Measurements from ENCODE around the gene RHEBL1. TPM values are rescaled to one million over a fixed set of nuclear protein-coding genes. Genes with fewer than 3 reads are reported as not detected.

The RHEBL1 gene
- total and polyA plus RNA-seq, 2 of the 8 experiments (the other 6 are each of a cell fraction or from before 2014, with no cell fraction given): 7.5 to 9.4 TPM

DNA sequence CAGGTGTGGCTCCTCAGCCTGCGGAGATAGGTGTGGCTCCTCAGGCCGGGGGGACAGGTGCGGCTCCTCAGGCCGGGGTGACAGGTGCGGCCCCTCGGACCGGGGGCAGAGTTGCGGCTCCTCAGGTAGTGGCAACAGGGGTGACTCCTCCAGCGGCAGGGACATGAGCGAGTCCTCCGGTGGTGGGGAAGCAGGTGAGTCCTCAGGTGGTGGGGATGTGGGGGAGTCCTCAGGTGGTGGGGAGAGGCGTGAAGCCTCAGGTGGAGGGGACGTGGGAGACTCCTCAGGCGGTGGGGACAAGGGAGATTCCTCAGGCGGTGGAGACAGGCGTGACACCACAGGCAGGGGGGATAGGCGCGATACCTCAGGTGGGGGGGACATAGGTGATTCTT lies 18.4 kb downstream of the RHEBL1 start:
- Histone ChIP-seq H2BK120ac (replicated peaks; ENCODE audit: low read depth, low read length) (no peak overlapping the region), H3K14ac (ENCODE audit: insufficient read length) (no peak overlapping the region), H3K18ac (ENCODE audit: extremely low read depth, low read length) (no peak overlapping the region), H2BK20ac (ENCODE audit: low read length) (no peak overlapping the region), H4K91ac (replicated peaks; ENCODE audit: insufficient read length, low read length) (no peak overlapping the region), H3K56ac (replicated peaks; ENCODE audit: insufficient read length, low read depth, low read length) (no peak overlapping the region), H2AK5ac (ENCODE audit: low read depth, low read length) (no peak overlapping the region), H3K4ac (replicated peaks; ENCODE audit: insufficient read length, low read depth, low read length) (no peak overlapping the region), H3K36me3 (ENCODE audit: control insufficient read depth in 2 of 4, insufficient read depth in 4 of 4, low read length in 3 of 4) (peaks cover 48 to 85% (median 78%) of the 10 kb centered on the region in 4 experiments), H3K4me2 (ENCODE audit: insufficient read depth in 1 of 2, low read depth in 2 of 2, low read length in 2 of 2) (no peak overlapping the region), H4K20me1 (replicated peaks in 1 of 2; ENCODE audit: control insufficient read depth in 1 of 2, insufficient read depth in 2 of 2, low read length in 2 of 2) (peaks cover 23 to 54% of the 10 kb centered on the region in 2 experiments), H3K4me1 (replicated peaks in 1 of 4; ENCODE audit: control insufficient read depth in 3 of 4, insufficient read depth in 4 of 4, low read length in 3 of 4) (peaks cover 0 to 9% (median 0%) of the 10 kb centered on the region in 4 experiments; a peak in 4 of 7 replicates), H2BK12ac (ENCODE audit: low read depth, low read length) (no peak overlapping the region), H2AFZ (ENCODE audit: low read length) (no peak overlapping the region), H3K79me1 (ENCODE audit: low read depth, low read length) (peaks cover 15% of the 10 kb centered on the region), H3K9ac (replicated peaks in 1 of 4; ENCODE audit: extremely low read depth in 1 of 4, low read depth in 3 of 4, low read length in 3 of 4) (no peak overlapping the region), H2BK15ac (ENCODE audit: low read length) (no peak overlapping the region), H3K23me2 (ENCODE audit: low read depth, low read length) (no peaks in the 10 kb centered on the region), H3K23ac (ENCODE audit: insufficient read length) (no peak overlapping the region), H4K5ac (ENCODE audit: insufficient read length, low read depth, low read length) (no peak overlapping the region), H3K4me3 (ENCODE audit: extremely low read depth in 1 of 4, insufficient read depth in 2 of 4, low read depth in 3 of 4, low read length in 4 of 4) (no peak overlapping the region), H3K79me2 (ENCODE audit: control insufficient read depth in 1 of 2, insufficient read depth in 2 of 2, low read length in 2 of 2) (peaks cover 17 to 29% of the 10 kb centered on the region in 2 experiments), H3K9me3 (ENCODE audit: insufficient read depth in 2 of 2, low read depth in 1 of 2, low read length in 1 of 2) (no peaks in the 10 kb centered on the region), H4K8ac (ENCODE audit: extremely low read depth, insufficient read depth, low read length) (no peak overlapping the region), H3K27ac (ENCODE audit: low read depth, low read length) (no peak overlapping the region), H3K27me3 (replicated peaks in 1 of 4; ENCODE audit: control insufficient read depth in 3 of 4, extremely low read depth in 1 of 4, insufficient read depth in 3 of 4, low read length in 3 of 4) (no peaks in the 10 kb centered on the region), H2BK5ac (ENCODE audit: low read depth, low read length) (no peak overlapping the region)
- WGBS, 2 experiments (ENCODE audit: extremely low coverage in 1 of 2, insufficient coverage in 1 of 2, insufficient read length in 1 of 2, insufficient replicate concordance in 2 of 2, low coverage in 1 of 2, low lambda C conversion rate in 2 of 2, missing lambda C conversion rate in 1 of 2): 95% methylated on average over 11 of the region's 18 CpGs; no CpG with 5 or more reads in 1 of the 2 experiments
- DNase-seq (ENCODE audit: low read depth in 1 of 2, low spot score in 2 of 2) (no peak), FAIRE-seq (no peak)
- CTCF ChIA-PET (ENCODE audit: partially characterized antibody): no interaction called here
- POLR2A ChIA-PET (ENCODE audit: partially characterized antibody): interaction anchor here (2.2 to 21.2 kb wide), 2 partner anchors 22 to 224 kb away, joined by 4 to 339 read pairs; no protein-coding TSS in a partner anchor
- TF ChIP-seq, protein P1, sequence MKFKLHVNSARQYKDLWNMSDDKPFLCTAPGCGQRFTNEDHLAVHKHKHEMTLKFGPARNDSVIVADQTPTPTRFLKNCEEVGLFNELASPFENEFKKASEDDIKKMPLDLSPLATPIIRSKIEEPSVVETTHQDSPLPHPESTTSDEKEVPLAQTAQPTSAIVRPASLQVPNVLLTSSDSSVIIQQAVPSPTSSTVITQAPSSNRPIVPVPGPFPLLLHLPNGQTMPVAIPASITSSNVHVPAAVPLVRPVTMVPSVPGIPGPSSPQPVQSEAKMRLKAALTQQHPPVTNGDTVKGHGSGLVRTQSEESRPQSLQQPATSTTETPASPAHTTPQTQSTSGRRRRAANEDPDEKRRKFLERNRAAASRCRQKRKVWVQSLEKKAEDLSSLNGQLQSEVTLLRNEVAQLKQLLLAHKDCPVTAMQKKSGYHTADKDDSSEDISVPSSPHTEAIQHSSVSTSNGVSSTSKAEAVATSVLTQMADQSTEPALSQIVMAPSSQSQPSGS (IDR thresholded peaks at IDR 0.05; ENCODE audit: low read length): no peak
- TF ChIP-seq POLR2A (IDR thresholded peaks at IDR 0.05; ENCODE audit: control extremely low read depth in 1 of 2, low read depth in 2 of 2, low read length in 2 of 2): no peak
- no peak for TF ChIP-seq FOSL1 (IDR thresholded peaks at IDR 0.05; ENCODE audit: insufficient read depth, low read depth, low read length)
- TF ChIP-seq SP2 (IDR thresholded peaks at IDR 0.05; ENCODE audit: low read length): no peak
- TF ChIP-seq, protein P2, sequence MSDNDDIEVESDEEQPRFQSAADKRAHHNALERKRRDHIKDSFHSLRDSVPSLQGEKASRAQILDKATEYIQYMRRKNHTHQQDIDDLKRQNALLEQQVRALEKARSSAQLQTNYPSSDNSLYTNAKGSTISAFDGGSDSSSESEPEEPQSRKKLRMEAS (IDR thresholded peaks at IDR 0.05): no peak
- no peak for TF ChIP-seq TAF7 (optimal IDR thresholded peaks at IDR 0.05; ENCODE audit: borderline replicate concordance, low read depth, low read length)
- TF ChIP-seq ZNF274 (IDR thresholded peaks at IDR 0.05; ENCODE audit: borderline replicate concordance, extremely low read depth, low read length): no peak
- no peak for TF ChIP-seq TEAD4 (IDR thresholded peaks at IDR 0.05; ENCODE audit: low read depth, low read length)
- no peak for TF ChIP-seq EGR1 (IDR thresholded peaks at IDR 0.05; ENCODE audit: borderline replicate concordance, low read depth, low read length)
- TF ChIP-seq, protein P3, sequence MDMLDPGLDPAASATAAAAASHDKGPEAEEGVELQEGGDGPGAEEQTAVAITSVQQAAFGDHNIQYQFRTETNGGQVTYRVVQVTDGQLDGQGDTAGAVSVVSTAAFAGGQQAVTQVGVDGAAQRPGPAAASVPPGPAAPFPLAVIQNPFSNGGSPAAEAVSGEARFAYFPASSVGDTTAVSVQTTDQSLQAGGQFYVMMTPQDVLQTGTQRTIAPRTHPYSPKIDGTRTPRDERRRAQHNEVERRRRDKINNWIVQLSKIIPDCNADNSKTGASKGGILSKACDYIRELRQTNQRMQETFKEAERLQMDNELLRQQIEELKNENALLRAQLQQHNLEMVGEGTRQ (IDR thresholded peaks at IDR 0.05; ENCODE audit: low read length): no peak
- no peak for TF ChIP-seq BACH1 (IDR thresholded peaks at IDR 0.05; ENCODE audit: low read length)
- TF ChIP-seq RFX5 (IDR thresholded peaks at IDR 0.05; ENCODE audit: borderline replicate concordance, low read depth, low read length): no peak

Data from H1 (cell line).